Measurements from ENCODE around the gene AJAP1. TPM values are rescaled to one million over a fixed set of nuclear protein-coding genes. Genes with fewer than 3 reads are reported as not detected.

The AJAP1 gene
- total and polyA plus RNA-seq, 10 of the 15 experiments (the other 5 are each of a cell fraction or from before 2014, with no cell fraction given): not detected

GRCh38 chr1:4724001-4724400 lies 69.6 kb downstream of the AJAP1 start:
- intact Hi-C loops (cut with micrococcal nuclease; ENCODE audit: unreplicated experiment): no loop called here
- H3K27me3 ChIP-seq (replicated peaks in 1 of 2; ENCODE audit: control insufficient read depth in 2 of 2, insufficient read depth in 2 of 2, low read length in 1 of 2): no peaks in the 10 kb centered on the region
- WGBS (ENCODE audit: insufficient coverage, insufficient replicate concordance, low lambda C conversion rate, missing lambda C conversion rate): 64% methylated on average over 11 of the region's 12 CpGs

More at GRCh38 chr1:4724001-4724400, 69.6 kb downstream of the AJAP1 start:
- ChIA-PET CTCF (no interaction called here), SMC1A (ENCODE audit: uncharacterized antibody, unreplicated experiment) (no interaction called here), RAD21 (ENCODE audit: unreplicated experiment) (no interaction called here), POLR2A (no interaction called here)
- H3K36me3 ChIP-seq (ENCODE audit: control insufficient read depth in 2 of 2, insufficient read depth in 2 of 2, low read length in 1 of 2): no peaks in the 10 kb centered on the region
- no peak overlapping the region for H3K4me3 ChIP-seq
- H3K4me1 ChIP-seq (ENCODE audit: control insufficient read depth, insufficient read depth, low read length): no peaks in the 10 kb centered on the region
- H4K20me1 ChIP-seq (ENCODE audit: control insufficient read depth, insufficient read depth): no peaks in the 10 kb centered on the region
- no peak overlapping the region for H3K4me2 ChIP-seq (ENCODE audit: control insufficient read depth, insufficient read depth)
- TF ChIP-seq SREBF1 (IDR thresholded peaks at IDR 0.05; ENCODE audit: low read length) (no peak), CBFB (IDR thresholded peaks at IDR 0.05; ENCODE audit: low read depth) (no peak), ZBTB4 (CRISPR knock-in tag; IDR thresholded peaks at IDR 0.05) (no peak), ZBED1 (IDR thresholded peaks at IDR 0.05; ENCODE audit: borderline replicate concordance) (no peak), KAT2A (conservative IDR thresholded peaks at IDR 0.05; ENCODE audit: control insufficient read depth, low read depth, low read length) (no peak), TARDBP (IDR thresholded peaks at IDR 0.05; ENCODE audit: borderline replicate concordance) (no peak), ZNF384 (IDR thresholded peaks at IDR 0.05; ENCODE audit: borderline replicate concordance, low read depth, low read length) (no peak), BRCA1 (IDR thresholded peaks at IDR 0.05; ENCODE audit: low read depth, low read length) (no peak), HDAC6 (IDR thresholded peaks at IDR 0.05; ENCODE audit: unreplicated experiment) (no peak), MYC (IDR thresholded peaks at IDR 0.05; ENCODE audit: insufficient read depth, insufficient read length, insufficient replicate concordance, low read length, severe bottlenecking) (no peak), CHD1 (IDR thresholded peaks at IDR 0.05; ENCODE audit: low read depth, low read length) (no peak), ZNF274 (IDR thresholded peaks at IDR 0.05; ENCODE audit: insufficient read depth, insufficient read length) (no peak), CHD2 (IDR thresholded peaks at IDR 0.05; ENCODE audit: borderline replicate concordance, low read depth, low read length) (no peak), POU2F2 (IDR thresholded peaks at IDR 0.05; ENCODE audit: borderline replicate concordance, low read depth, low read length) (no peak), FOXM1 (IDR thresholded peaks at IDR 0.05; ENCODE audit: low read depth, low read length) (no peak), BCLAF1 (IDR thresholded peaks at IDR 0.05) (no peak), EP300 (IDR thresholded peaks at IDR 0.05; ENCODE audit: borderline replicate concordance in 1 of 2, control insufficient read depth in 1 of 2, low read depth in 2 of 2, low read length in 2 of 2) (no peak), RFX5 (IDR thresholded peaks at IDR 0.05; ENCODE audit: low read depth, low read length) (no peak), LARP7 (IDR thresholded peaks at IDR 0.05) (no peak)
- no peak overlapping the region for H3K27ac ChIP-seq (ENCODE audit: control insufficient read depth, insufficient read depth)
- in situ Hi-C loops (cut with MboI): no loop called here
- no peaks in the 10 kb centered on the region for H3K9me3 ChIP-seq (replicated peaks; ENCODE audit: control insufficient read depth, insufficient read depth, low read length)
- ATAC-seq (no peak), DNase-seq (ENCODE audit: low read depth, low spot score) (no peak), FAIRE-seq (no peak)
- no TSS peak for BruUV-seq (replicated peaks)
- H3K79me2 ChIP-seq (ENCODE audit: control insufficient read depth, insufficient read depth, low read length): no peaks in the 10 kb centered on the region
- no peak overlapping the region for H2AFZ ChIP-seq (ENCODE audit: control insufficient read depth, low read depth, low read length)
- H3K9ac ChIP-seq (ENCODE audit: control insufficient read depth, insufficient read depth, low read length): no peak overlapping the region
